Astrocyte (in vitro differentiated cells and primary cell): ENCODE measurements around the gene SUPT3H.

Experiments used
- EZH2 ChIP-seq: IDR thresholded peaks from 2 replicates; pipeline ENCODE4 v1.6.1; 2012; ENCODE audit warnings: mild to moderate bottlenecking, low read length, inconsistent platforms; ENCODE audit not compliant: insufficient read depth
- TF ChIP-seq, protein P1 (sequence below): IDR thresholded peaks from 2 replicates; pipeline ENCODE4 v1.5.1; 2011; ENCODE audit warnings: low read depth, mild to moderate bottlenecking, inconsistent platforms, low read length, moderate library complexity; ENCODE audit not compliant: insufficient read depth

DNA sequence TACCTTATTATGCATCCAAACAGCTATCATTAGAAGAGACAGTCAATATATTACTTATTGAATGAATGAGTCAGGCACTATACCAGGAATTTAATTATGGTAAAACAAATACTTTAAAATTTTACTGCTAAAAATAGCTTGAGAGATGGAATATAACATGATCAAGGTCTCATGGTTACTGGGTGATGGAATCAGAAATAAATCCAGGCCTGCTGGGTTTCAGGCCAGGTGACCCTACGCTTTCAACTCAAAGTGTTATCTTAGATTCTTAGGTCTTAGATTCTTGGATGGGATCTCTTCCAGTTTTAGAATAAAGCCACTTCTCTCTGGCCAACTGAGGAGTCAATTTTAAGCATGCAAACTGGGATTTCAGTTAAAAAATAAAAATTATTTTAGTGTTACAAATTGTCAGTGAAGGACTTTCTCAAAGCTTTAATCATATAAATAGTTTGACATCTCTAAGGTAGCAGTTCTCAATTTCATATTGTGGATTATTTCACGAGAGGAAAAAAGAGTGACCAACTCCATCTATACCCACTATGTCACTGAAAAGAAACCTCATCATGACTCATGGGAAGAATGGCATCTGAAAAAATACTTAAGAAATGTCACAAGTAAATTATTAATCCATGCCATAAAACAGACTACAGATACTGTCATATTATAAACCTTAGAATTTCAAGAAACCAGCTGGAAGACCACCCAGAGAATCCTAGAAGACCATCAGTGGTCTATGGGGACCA is 333.1 kb downstream of the SUPT3H start:
- TF ChIP-seq, protein P1, sequence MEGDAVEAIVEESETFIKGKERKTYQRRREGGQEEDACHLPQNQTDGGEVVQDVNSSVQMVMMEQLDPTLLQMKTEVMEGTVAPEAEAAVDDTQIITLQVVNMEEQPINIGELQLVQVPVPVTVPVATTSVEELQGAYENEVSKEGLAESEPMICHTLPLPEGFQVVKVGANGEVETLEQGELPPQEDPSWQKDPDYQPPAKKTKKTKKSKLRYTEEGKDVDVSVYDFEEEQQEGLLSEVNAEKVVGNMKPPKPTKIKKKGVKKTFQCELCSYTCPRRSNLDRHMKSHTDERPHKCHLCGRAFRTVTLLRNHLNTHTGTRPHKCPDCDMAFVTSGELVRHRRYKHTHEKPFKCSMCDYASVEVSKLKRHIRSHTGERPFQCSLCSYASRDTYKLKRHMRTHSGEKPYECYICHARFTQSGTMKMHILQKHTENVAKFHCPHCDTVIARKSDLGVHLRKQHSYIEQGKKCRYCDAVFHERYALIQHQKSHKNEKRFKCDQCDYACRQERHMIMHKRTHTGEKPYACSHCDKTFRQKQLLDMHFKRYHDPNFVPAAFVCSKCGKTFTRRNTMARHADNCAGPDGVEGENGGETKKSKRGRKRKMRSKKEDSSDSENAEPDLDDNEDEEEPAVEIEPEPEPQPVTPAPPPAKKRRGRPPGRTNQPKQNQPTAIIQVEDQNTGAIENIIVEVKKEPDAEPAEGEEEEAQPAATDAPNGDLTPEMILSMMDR, result no peak
- TF ChIP-seq EZH2, result no peak
